LNCAP (cell line): ENCODE results near the gene TNC.

ENCODE experiments used
- CTCF ChIP-seq: fragments of 450-650 bp; IDR thresholded peaks from 2 replicates; pipeline ENCODE4 v1.5.1; 2017; ENCODE audit warnings: mild to moderate bottlenecking

Gene TNC

GRCh38 chr9:115133649-115134048, 15.7 kb upstream of the TNC start:
- TF ChIP-seq CTCF = no peak

GRCh38 chr9:115132648-115133047, 14.7 kb upstream of the TNC start:
- TF ChIP-seq CTCF = no peak

- no peak for TF ChIP-seq CTCF
Observed at GRCh38 chr9:115130176-115130575, 12.2 kb upstream of the TNC start.

- no peak for TF ChIP-seq CTCF
Observed at GRCh38 chr9:115127191-115127817, 9.3 kb upstream of the TNC start.

GRCh38 chr9:115126404-115126803, 8.4 kb upstream of the TNC start:
- TF ChIP-seq CTCF = no peak

GRCh38 chr9:115122937-115123336, 5.0 kb upstream of the TNC start:
- no peak for TF ChIP-seq CTCF

- TF ChIP-seq CTCF = no peak
Observed at GRCh38 chr9:115121181-115121580, 3.2 kb upstream of the TNC start.

- no peak for TF ChIP-seq CTCF
Observed at GRCh38 chr9:115118879-115119218, 892 bp upstream of the TNC start.
